HG03439 (cell line): ENCODE measurements around the gene GDF11.
"Not testable (repeated sequence)": the region's sequence is repeated elsewhere in the genome, so short reads cannot be mapped to it uniquely, and the experiment has no call there.

ENCODE experiments used
- ATAC-seq: cut with Tn5 transposase; IDR thresholded peaks from one replicate; pipeline ENCODE4 v1.9.1; 2021; ENCODE audit warnings: mild to moderate bottlenecking, moderate library complexity; ENCODE audit not compliant: unreplicated experiment

GDF11 gene

DNA sequence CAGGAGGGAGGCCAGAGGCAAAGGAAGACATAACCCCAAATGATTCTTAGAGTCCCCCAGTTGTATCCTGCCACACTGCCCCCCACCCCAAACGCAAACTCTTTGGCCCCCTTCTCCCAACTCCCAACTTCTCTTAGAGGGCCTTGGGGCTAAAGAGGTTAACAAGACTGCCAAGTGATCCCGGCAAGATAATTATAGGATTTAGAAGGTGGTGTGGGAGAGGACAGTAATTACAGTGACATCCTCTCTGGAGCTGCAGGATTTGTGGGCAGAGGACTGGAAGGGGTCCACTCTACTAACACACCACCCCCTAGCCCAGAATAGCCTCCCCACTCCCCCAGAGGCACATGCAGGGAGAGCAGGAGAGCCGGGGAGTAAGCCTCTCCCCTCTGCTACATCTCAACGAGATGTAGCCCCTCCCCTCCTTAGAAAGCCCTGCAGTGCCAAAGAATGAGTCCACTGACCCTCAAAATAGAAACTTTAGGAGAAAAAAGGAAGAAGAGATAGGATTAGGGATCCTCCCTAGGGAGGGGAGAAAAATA lies 5.3 kb upstream of the GDF11 start:
- ATAC-seq, result no peak

DNA sequence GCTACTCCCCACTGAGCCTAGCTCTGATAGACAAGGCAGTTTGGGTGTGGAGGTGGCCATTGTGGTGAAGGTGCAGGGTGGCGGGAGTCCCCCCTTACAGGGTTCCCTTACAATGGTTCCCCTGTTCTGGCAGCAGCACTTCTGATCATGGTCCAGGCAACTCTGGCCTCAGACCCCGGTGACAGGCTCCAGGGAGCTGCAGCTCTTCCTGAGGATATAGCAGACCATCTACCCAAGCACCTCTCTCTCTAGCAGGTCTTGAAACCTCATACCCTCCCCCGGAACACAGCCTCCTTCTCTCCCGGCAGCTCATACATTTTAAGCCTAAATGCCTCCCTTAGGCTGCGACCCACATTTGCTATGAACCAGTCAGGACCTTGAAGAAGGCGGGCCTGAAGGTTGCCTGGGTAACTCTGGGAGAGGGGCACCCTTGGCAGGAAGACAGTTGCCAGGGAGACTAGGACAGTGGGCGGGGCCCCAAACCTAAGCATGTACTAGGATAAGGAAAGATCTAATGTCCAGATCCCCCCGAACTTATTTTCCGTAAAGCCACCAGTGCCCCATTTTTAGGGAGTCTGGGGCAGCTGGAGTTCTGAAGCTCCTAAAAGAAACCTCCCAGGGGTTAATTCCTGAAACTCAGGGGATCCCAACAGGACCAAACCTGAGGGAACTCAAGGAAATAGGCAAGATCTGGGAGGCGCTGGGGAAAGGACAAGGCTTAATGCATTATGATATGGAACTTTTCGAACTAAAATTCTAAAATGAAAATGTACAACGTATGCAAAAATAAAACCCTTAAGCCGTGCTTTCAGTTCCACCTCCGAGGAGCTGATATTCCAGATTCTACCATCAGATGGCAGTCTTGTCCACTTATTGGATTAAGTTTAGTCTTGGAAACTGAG lies 4.5 kb upstream of the GDF11 start:
- ATAC-seq, result peak; percentile 86

- no peak for ATAC-seq
Observed at GRCh38 chr12:55739025-55739378, 3.9 kb upstream of the GDF11 start.

- ATAC-seq, result no peak
Observed at GRCh38 chr12:55741931-55742680, 816 bp upstream of the GDF11 start.

DNA sequence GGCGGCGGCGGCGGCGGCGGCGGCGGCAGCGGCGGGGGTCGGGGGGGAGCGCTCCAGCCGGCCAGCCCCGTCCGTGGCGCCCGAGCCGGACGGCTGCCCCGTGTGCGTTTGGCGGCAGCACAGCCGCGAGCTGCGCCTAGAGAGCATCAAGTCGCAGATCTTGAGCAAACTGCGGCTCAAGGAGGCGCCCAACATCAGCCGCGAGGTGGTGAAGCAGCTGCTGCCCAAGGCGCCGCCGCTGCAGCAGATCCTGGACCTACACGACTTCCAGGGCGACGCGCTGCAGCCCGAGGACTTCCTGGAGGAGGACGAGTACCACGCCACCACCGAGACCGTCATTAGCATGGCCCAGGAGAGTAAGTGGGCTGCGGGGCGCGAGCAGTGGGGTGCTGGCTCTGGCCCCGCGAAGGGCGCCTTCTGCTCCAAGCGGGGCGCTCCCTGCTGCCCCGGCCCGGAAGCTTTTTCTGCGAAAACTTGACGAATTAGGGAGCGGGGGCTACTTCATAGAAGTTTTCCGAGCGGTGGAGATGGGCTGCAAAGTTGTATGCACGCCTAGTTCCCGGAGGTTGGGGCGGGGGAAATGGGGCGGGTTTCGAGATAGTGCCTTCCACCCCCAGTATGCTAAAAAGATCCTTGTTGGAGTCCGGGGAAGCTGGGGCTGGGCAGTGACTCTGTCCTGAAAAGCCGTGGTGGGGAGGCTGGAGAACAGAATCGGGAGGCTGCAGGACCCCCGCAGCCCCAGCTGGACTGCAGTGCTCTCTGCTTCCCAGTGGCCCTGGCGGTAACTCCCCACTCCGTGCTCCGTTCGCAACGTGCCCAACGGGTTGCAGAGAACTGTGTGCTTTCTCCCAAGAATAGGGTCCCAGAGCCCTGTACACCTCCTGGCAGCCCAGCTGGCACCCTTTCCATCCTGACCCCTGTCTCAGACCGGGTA lies 751 bp downstream of the GDF11 start:
- peak; percentile 48 for ATAC-seq

- no peak for ATAC-seq
Observed at GRCh38 chr12:55744340-55745030, 1.6 kb downstream of the GDF11 start.

DNA sequence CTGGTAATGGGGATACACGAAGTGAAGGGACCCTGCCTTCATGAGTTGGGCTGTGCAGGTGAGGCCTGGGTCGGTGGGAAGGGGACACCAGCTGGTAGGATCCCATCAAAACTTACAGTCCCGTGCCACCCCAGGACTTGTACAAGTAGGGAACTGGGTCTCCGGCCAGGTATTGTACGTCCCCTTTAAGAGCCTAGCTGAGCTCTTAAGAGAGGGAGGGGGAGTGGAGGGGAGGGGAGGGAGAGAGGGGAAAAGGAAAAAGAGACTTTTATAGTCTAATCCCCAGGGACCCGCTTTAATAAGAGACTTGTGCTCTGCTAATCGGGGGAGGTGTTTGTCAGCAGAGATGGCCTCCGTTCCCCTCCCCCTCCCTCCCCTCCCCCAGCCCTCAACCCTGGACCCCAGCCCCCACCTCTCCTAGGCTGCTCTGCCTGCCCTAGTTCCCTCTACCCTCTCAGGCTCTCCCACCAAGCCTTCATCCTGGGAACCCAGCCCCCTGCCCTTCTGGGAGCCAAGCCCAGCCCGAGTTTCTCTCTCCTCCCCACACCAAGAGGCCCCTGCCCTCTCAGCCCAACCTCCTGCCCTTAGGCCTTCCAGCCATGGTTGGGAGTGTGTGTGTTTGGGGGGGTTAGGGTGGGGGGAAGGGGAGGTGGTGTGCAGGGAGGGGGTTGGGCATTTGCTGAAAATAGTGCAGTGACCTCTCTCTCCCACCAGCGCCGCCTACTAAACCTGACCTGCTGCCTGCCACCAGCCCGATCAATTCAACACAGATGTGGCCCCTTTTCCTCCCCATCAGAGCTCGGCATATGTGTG lies 2.6 kb downstream of the GDF11 start:
- ATAC-seq, result no peak

DNA sequence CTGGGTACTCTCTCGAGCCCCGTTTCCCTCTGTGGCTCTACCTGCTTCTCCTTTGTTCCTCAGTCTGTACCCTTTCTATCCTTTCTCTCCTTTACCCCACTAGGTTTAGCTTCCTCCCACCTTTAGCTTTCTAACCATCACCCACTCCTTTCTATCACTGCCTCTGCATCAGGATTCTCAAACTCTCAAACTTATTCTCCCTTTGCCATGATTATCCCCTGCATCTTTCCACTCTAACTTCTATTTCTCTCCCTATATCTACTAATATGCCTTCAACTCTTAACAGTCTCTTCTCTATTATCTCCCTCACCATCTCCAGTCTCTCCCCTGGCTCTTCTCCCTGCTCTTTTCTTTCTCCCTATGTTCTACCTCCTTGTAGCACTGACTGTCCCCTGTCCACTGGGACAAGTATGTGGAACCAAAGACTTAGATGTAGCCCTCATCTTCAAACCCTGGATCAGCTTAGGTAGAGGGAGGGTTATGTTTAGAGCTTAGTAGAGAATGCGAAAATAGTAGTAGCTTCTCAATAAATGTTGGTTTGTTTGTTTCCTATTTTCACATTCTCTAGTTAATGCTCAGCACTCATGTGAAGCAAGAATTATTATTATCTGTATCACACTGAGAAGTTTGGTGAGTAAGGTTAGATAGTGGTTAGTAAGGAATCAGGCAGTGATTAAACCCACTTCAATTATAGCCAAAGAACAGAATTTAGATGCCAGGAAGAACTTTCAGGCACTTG lies 3.4 kb downstream of the GDF11 start:
- no peak for ATAC-seq

- ATAC-seq, result no peak
Observed at GRCh38 chr12:55746913-55747231, 4.0 kb downstream of the GDF11 start.

- ATAC-seq, result no peak
Observed at GRCh38 chr12:55748230-55748993, 5.5 kb downstream of the GDF11 start.

DNA sequence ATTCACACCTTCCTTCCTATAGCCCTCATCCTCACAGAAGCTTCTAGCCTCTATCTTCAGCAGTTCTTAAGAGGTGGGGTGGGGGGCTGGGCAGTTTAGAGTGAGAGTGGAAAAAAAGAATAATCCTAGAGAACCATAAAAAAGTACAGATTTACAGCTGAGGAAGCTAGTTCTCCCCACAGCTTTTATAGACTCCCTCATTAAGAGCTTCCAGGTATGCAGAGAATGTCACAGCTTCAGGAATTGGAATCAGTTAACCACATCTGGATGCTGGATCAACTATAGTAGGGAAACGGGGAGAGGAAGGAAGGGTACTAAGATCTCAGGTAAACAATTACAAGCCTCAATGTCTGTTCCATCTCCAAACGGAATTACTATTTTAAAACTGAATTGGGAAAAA lies 12.3 kb downstream of the GDF11 start:
- no peak for ATAC-seq

- no peak for ATAC-seq
Observed at GRCh38 chr12:55757701-55758100, 14.8 kb downstream of the GDF11 start.

DNA sequence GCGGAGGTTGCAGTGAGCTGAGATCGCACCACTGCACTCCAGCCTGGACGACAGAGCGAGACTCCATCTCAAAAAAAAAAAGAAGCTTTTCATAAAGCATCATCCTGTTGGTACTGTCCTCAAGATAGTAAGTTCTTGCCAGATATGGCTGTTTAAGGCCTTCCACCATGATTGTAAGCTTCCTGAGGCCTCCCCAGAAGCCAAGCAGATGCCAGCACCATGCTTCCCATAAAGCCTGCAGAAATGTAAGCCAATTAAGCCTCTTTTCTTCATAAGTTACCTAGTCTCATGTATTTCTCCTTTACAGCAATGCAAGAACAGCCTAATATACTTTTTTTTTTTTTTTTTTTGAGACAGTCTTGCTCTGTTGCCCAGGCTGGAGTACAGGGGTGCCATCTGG lies 15.7 kb downstream of the GDF11 start:
- not testable (repeated sequence) for ATAC-seq

- no peak for ATAC-seq
Observed at GRCh38 chr12:55760663-55761062, 17.7 kb downstream of the GDF11 start.

DNA sequence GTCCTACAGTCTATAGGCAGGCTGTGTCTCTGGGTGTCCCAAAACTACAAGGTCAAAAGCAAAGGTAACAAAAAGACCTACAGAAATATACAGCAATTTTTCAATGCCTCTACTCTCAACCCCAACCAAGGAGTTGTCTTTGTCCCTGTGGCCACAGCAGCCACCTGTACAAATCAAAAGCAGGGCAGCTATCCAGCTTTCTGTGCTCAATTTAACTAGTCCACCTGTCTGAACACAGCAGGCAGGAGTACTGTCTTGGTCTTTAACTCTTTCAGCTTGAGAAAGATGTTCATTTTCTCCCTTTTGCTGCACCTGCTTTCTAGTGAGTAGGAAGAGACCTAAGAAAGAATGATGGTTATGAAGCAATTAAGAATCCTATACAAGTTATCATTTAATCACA lies 19.7 kb downstream of the GDF11 start:
- no peak for ATAC-seq

DNA sequence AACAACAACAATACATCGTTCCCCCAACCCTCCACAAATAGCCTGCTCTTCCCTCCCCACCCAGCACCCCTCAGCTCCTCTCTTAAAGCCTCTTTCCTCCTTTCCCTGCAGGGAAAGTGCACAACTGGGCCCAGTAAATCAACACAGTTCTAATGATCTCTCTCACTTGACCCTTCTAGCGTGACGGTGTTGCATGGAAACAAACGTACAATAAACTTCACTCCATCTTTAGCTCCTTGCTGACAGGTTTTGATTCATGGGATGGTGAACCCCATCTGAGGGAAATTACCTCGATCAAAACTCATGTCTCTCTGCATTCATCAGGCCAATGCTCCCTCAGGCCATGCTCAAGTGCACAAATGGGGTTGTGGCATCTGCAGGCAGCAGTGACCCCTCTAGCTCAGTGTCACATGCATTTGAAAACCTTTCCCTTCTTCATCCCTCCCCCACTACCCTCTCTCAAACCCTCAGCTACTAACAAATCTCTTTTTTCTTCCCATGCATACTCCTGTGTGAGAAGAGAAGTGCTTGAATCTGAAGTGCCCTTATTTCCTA lies 22.9 kb downstream of the GDF11 start:
- no peak for ATAC-seq

- ATAC-seq, result no peak
Observed at GRCh38 chr12:55767156-55767555, 24.2 kb downstream of the GDF11 start.

DNA sequence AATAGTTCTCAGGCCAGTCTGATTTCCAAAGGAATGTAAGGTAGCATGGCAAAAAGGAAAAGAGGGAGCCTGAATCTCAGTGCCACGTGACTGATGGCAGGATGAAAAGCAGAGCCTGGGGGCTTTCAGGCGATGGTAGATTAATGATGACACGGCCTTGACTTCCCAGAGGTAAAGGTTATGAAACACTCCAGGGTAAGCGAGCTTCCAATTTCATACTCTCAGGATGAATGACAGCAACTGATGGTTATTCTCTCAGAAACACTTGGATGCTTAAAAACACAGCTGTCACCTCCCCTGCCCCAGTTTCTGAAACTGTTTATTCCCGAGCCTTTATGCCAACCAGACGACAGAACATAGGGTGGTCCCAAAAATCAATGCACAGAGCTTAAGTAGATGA lies 28.8 kb downstream of the GDF11 start:
- no peak for ATAC-seq
